Right lobe of liver (tissue), 4 donors: ENCODE results near the gene SLC39A11.

ENCODE experiments used
- POLR2A ChIP-seq: fragments of 450-650 bp; IDR thresholded peaks from one replicate; pipeline ENCODE4 v1.6.1; 2017; ENCODE audit warnings: antibody characterized with exemption, mild to moderate bottlenecking
- TF ChIP-seq, protein P1 (sequence below), 4 donors: fragments of 200-600 bp in 3 of 4; fragments of 450-650 bp in 1 of 4; IDR thresholded peaks; one replicate each; pipeline versions ENCODE4 v1.5.1 to v1.8.0; 2016 to 2022; ENCODE audit warnings: antibody characterized with exemption in 4 of 4, mild to moderate bottlenecking in 2 of 4
- donor health status: DM: no; HTN: no; CAD: no.
- donor health status: DM: no; HTN: no; CAD: no.
- donor health status: DM: no; HTN: yes; CAD: no.

DNA sequence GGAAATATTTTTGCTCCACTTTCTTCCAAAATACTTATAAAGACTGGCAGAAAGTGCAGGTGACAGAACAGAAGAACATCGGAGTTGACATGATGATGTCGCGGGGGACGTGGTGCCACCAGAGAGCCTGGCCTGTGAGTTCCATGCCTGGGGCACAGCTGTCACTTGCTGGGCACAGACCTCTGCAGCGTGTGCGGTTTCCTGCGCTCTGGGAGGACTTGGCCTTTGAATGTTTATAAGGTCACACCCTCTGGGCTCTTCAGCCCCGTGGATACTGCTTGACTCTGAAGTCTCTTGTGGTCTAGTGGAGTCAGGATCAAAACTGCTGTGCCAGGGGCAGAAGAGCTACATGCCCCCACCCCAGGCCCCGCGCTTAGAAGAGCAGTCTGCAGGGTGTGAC, 357.9 kb downstream of the SLC39A11 start:
- TF ChIP-seq, protein P1, sequence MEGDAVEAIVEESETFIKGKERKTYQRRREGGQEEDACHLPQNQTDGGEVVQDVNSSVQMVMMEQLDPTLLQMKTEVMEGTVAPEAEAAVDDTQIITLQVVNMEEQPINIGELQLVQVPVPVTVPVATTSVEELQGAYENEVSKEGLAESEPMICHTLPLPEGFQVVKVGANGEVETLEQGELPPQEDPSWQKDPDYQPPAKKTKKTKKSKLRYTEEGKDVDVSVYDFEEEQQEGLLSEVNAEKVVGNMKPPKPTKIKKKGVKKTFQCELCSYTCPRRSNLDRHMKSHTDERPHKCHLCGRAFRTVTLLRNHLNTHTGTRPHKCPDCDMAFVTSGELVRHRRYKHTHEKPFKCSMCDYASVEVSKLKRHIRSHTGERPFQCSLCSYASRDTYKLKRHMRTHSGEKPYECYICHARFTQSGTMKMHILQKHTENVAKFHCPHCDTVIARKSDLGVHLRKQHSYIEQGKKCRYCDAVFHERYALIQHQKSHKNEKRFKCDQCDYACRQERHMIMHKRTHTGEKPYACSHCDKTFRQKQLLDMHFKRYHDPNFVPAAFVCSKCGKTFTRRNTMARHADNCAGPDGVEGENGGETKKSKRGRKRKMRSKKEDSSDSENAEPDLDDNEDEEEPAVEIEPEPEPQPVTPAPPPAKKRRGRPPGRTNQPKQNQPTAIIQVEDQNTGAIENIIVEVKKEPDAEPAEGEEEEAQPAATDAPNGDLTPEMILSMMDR (IDR thresholded peaks at IDR 0.05), result no peak
- TF ChIP-seq POLR2A, result no peak
